ENCODE results near the gene TSNAXIP1.
A peak's percentile ranks its signal among the peaks of the same experiment; 100 is the strongest.
"Not testable (repeated sequence)": the region's sequence is repeated elsewhere in the genome, so short reads cannot be mapped to it uniquely, and the experiment has no call there.

TSNAXIP1 gene

DNA sequence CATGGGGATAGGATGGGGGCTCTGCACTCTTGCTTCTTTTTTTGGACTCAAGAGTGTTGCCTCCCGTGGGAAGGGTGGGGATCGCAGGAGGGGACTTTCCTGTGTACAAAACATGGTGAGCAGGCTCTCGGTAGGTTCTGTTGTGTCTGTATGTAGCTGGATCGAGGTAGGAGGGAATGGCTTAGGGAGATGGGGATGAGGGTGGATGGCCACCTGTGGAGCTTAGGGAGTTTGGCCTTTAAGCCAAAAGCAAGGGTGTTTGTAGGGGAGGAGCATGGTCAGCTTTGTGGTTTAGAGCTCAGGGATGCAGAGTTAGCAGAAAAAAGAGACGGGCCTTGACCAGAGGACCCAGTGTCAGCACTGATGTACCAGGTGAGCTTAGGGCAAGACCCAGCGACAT, 55.2 kb downstream of the TSNAXIP1 start:
- no peak for DNase-seq (ENCODE audit: low read depth)

DNA sequence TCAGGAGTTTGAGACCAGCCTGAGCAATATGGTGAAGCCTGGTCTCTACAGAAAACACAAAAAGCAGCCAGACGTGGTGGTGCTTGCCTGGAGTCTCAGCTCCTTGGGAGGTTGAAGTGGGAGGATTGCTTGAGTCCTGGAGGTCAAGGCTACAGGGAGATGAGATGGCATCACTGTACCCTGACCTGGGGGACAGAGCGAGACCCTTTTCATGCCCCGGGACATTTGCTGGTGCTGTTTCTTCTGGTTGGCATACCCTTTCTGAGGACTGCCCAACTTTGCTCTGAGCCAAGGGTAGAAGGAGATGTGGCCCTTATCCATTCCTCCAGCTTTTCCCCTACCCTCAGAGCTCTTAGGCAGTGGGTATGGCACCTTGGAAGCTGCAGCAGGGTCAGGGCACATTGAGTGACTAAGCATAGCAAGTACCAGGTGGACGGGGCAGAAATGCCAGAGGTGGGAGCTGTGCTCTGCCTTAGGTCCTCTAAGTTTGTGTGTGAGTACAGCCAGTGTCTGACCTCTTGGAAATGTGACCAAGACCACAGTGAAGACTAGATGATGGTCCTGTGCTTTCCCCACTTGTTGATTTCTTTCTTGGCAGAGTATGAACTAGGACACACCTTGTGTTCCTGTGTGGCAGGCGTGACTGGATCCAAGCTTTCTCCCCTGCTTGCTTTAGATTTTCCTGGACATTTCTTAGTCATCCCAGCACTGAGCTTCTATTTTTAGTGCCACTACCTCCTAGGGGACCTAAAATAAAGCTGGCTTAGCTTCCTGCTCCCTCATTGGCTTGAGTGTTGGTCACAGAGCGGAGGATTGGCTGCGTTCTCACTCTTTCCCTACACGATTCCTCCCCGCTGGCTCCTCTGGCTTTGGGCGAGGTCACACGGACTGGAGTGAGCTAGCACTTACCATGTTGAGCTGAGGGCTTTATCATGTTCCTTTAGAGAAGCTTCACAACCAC, 56.2 kb downstream of the TSNAXIP1 start:
- no peak for DNase-seq (ENCODE audit: low read depth)

DNA sequence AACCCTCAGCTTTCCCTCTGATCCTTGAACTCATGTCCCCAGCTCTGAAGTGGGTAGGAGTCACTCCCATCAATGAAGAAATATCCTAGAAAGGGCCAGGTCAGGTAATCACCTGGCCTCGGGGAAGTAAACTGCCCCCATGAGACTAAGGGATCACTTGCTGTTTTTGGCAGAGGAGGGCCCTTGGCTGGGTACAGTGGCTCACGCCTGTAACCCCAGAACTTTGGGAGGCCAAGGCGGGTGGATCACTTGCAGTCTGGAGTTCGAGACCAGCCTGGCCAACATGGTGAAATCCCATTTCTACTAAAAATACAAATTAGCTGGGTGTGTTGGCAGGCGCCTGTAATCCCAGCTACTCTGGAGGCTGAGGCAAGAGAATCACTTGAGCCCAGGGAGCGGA, 57.4 kb downstream of the TSNAXIP1 start:
- DNase-seq (ENCODE audit: low read depth), result not testable (repeated sequence)

DNA sequence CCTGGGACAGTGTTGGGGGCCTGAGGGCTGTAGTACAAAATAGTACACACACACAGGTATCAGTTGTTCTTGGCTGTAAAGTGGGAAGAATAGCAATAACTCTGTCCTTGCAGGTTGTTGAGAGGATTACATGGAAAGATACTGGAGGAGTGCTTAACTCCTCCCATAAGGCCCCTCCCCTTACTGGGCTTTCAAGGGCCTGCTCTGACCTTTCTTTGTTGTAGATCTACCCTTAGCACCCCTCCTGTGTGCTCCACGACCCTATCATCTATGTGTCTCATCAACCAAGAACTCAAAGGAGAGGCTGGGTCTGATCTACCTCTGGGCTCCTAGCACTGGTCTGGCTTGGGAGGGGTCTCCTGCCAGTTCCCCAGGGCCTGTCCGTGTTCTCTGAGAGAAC, 57.9 kb downstream of the TSNAXIP1 start:
- no peak for DNase-seq (ENCODE audit: low read depth)

DNA sequence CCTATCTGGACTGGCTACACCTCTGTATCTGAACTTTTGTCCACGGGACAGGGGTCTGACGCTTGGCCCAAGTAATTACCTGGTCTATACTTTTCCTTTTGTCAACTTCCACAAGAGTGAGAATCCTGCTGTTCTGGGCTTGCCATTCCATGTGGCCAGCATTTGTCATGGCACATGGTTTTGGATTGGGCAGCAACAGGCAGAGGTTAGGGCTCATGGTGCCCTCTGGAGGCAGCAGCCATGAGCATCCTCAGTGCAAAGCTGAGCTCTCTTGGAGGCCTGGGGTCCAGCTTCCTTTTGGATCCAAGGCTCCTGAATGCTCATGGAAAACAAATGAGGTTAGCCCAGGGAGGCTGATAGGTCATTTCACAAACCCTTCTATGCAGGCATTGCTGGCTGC, 58.6 kb downstream of the TSNAXIP1 start:
- no peak for DNase-seq (ENCODE audit: low read depth)

DNA sequence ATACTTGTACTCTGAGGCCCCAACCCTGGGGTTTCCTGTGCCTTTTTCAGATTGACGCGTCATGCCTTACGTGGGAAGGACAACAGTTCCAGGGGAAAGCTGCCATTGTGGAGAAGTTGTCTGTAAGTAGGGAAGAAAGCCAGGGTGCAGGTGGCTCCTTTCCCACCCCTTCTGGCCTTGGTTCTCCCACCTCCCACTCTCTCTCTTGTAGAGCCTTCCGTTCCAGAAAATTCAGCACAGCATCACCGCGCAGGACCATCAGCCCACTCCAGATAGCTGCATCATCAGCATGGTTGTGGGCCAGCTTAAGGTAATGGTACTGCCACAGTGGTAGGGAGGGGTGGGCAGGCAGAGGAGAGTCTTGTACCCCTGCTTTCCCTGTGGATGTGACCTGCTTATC, 61.6 kb downstream of the TSNAXIP1 start:
- no peak for DNase-seq (ENCODE audit: low read depth)

DNA sequence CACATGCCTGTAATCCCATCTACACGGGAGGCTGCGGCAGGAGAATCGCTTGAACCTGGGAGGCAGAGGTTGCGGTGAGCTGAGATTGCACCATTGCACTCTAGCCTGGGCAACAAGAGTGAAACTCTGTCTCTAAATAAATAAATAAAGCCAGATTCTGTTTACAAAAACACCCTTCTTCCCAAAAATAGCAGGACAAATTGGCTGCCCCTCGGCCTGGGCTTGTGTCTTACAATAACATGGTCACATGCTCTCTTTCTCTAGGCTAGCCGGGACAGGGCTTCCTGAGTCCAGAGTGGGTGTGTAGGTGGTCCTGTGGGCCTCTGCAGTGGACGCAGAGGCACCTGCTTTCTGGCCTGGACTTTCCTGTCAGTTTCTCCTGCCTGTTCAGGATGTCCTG, 63.0 kb downstream of the TSNAXIP1 start:
- no peak for DNase-seq (ENCODE audit: low read depth)

DNA sequence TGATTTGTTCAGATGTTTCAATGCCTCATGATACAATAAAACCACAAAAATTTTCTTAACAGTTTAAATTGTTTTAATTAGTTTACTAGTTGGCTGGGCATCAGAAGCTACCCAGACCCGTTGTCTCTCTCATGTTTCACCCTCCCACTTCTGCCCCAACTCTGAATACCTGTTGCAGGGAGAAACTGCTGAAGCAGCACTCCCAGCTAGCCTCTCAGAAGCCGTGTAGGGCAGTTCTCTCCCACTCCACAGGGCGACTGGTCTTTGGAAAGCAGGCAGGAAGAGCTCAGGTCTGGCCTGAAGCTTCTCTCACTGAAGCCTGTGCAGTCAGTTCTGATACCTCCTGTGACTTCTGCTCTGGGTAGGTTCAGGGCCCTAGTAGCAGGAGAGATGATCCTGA, 64.6 kb downstream of the TSNAXIP1 start:
- DNase-seq (ENCODE audit: low read depth), result no peak

DNA sequence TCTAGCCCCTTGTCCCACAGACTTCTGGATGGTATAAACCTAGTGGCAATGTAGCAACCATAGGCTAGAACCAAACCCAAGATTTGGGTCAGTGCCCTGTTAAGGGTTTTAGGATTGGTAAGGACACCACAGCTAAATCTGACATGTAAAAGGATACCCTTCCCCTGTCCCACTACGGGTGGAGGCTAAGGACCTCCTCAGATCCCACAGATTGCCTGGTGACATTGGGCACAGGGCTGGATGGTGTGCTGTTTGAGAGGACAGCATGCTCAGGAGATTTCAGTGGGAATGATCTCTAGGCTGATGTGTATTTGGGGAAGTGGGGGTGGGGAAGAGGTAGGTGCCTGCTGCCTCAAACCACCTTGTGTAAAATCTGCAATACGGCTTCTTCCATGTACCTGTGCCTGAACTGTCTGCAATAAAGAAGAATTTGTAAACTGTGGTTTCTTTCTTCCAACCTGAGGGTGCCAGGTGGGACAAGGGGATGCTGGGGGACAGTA, 65.5 kb downstream of the TSNAXIP1 start:
- no peak for DNase-seq (ENCODE audit: low read depth)

DNA sequence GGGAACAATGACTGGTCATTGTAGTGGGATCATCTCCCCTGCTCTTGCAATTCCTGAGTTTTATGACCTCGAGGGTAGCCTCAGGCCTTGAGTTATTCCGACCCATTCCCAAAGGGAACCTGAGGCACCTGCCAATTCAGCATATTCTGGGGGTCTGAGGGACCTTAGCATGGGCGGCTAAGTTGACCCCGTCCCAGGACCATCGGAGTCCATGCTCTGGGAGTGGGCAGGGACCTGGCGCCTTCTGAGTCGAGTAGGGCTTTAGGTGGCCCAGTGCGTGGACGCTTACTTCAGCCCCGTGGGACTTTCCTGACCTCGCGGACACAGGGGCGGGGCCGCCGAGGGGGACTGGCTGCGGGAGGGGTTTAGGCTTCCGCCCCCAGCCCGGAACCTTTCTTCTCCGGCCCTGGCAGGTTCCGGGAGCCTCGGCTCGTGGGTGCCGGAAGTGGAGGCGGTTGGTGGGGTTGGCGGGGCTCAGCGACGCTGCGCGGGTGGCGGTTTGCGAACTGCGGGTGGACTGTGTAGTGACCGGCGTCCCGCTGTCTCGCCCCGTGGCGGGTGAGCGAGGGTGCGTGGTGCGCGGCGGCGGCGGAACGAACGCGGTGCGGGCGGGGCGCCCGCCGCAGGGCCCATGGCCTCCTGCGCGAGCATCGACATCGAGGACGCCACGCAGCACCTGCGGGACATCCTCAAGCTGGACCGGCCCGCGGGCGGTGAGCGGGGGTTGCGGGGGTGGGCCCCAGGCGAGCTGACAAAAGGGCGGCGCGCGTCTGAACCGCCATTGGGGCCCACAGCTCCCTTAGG, 66.1 kb downstream of the TSNAXIP1 start, which contains the start of gene EDC4:
EDC4 (plus strand) TSS at position 422 of the 804 bp plus-strand sequence; CDS start at position 632, 210 bp downstream.
- DNase-seq (ENCODE audit: low read depth), result peak; percentile 87

DNA sequence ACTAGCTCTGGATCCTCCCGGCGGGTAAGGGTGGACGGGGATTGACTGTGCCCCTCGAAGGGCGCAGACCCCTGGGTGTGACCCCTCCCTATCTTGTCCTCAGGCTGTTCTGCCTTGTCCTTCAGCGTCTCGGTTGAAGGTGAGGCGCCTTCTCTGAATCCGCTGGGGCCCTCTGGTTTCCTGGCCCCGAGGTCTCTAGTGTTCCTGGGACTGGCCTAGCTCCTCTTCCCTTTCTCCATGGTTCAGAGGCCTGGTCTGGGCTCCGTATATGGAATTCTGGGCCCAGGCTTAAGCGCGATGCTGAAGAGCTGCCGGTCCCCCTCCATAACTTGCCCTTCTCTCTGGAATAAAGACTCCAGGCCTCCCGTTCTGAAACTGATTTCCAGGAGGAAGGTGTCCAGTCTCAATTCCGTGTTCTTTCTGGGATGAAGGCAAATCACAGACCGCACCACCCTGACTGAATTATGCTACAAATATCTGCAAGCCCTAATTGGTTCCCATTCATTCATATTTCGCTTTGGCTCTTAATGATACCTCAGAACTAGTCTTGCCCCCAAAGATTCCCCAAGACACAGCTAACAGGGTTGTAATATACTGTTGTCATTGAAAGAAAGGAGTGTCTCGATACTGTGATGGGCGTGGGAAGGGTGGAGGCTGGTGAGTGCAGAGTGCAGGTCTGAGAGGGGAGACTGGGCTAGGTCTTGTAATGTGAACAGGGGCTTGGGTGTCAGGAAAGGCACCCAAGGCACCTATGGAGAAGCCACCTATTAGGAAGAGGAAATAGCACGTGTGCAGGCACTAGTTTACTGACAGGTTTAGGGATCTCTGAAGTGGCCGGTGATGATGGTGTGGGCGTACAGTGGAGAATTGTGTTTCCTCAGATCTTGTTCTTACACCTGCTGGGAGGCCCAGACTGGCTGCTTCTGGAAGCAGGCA, 67.0 kb downstream of the TSNAXIP1 start:
- DNase-seq (ENCODE audit: low read depth), result no peak

DNA sequence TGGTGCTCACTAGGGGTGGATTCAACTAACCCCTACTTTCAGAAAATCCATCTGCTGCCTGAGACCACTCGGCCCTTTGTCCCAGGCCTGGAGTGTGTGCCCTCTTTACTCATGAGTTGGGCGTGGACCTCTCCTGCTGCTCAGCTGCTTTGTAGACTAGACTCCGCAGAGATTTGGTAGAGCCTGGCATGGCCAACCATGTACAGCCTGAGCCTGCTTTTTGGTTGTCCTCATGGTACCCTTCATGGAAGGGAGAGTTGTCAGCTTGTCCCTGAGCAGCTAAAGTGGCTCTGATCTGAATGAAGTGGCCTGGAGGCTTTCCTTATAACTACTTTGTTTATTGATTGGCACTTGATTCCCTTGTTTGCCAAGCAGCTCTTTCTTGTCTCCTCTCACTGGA, 67.7 kb downstream of the TSNAXIP1 start:
- DNase-seq (ENCODE audit: low read depth), result no peak

DNA sequence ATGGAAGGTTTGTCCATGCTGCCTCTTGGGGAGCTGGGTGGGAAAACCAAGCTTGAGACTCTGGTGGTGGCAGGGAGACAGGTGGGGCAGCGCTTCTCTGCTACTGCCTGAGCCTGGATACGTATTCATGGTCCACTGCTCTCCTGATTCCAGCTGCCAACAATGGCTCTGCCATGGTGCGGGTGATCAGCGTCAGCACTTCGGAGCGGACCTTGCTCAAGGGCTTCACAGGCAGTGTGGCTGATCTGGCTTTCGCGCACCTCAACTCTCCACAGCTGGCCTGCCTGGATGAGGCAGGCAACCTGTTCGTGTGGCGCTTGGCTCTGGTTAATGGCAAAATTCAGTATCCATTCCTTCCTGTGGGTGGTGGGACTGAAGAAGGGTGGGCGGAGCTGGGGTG, 70.4 kb downstream of the TSNAXIP1 start:
- no peak for DNase-seq (ENCODE audit: low read depth)
